UCSD-AML1 (cell line): ENCODE data around the gene MCM10.

Source experiments
- DNase-seq: peaks from one replicate; lab custom pipeline; 2025; ENCODE audit not compliant: unreplicated experiment; lab: John Stamatoyannopoulos, UW

Gene MCM10

DNA sequence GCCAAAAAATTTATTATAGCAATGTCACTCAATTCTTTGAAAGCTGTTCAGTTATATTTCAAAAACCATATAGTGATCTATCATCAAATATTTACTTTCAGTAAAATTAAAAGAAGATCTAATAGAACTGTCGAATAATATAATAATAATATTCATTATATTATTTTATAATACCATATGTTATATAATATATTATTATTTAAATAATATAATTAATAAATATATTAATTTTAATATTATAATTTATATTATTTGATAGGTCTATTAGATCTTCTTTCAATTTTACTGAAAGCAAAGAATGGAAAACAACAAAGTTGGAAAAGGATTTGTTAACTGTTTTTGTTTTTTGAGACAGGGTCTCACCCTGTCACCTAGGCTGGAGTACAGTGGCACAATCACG is 95.3 kb downstream of the MCM10 start:
- no peak for DNase-seq

DNA sequence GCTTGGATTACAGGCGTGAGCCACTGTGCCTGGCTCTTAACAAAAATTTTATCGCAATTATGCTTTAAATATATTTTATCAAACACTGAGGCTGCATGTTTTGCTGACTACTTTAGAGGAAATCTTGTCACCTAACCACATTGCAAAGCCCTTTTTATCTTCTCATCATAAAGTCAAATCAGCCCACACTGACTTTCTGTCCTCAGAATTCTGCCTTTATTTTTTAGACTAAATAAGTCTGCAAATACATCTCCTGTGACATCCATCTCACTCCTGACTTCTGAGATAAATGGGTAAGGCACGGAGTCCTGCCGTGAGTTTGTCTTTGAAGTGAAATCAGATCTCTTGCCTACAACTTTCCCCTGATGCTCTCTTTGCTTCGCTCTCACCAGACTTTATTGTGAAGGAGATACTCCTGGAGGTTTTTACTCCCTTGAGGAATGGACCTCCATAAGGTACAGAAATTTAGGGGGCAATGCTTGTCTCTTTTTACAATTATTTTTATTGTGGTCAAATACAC is 96.3 kb downstream of the MCM10 start:
- no peak for DNase-seq
